Measurements from ENCODE around the gene LGI4.

GRCh38 chr19:35146746-35147459 lies 12.0 kb upstream of the LGI4 start:
- TF ChIP-seq, protein P1, sequence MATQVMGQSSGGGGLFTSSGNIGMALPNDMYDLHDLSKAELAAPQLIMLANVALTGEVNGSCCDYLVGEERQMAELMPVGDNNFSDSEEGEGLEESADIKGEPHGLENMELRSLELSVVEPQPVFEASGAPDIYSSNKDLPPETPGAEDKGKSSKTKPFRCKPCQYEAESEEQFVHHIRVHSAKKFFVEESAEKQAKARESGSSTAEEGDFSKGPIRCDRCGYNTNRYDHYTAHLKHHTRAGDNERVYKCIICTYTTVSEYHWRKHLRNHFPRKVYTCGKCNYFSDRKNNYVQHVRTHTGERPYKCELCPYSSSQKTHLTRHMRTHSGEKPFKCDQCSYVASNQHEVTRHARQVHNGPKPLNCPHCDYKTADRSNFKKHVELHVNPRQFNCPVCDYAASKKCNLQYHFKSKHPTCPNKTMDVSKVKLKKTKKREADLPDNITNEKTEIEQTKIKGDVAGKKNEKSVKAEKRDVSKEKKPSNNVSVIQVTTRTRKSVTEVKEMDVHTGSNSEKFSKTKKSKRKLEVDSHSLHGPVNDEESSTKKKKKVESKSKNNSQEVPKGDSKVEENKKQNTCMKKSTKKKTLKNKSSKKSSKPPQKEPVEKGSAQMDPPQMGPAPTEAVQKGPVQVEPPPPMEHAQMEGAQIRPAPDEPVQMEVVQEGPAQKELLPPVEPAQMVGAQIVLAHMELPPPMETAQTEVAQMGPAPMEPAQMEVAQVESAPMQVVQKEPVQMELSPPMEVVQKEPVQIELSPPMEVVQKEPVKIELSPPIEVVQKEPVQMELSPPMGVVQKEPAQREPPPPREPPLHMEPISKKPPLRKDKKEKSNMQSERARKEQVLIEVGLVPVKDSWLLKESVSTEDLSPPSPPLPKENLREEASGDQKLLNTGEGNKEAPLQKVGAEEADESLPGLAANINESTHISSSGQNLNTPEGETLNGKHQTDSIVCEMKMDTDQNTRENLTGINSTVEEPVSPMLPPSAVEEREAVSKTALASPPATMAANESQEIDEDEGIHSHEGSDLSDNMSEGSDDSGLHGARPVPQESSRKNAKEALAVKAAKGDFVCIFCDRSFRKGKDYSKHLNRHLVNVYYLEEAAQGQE (IDR thresholded peaks at IDR 0.05; ENCODE audit: insufficient replicate concordance, low read depth), result no peak
- no peak for TF ChIP-seq CTCF (IDR thresholded peaks at IDR 0.05; ENCODE audit: insufficient read depth, low read length)
